Tibial nerve (tissue), 4 donors: Measurements from ENCODE around the gene LPAR2. TPM values are rescaled to one million over a fixed set of nuclear protein-coding genes. Genes with fewer than 3 reads are reported as not detected.

Experiments used
- DNase-seq, 2 donors: peaks; one replicate each; pipeline ENCODE4 v3.0.0-alpha.2; 2019; ENCODE audit warnings: low spot score in 2 of 2
- H3K27ac ChIP-seq, 4 donors: fragments of 200-600 bp; sonication (generic) in 3 of 4; one replicate each; pipeline ENCODE4 v1.5.1; 2017 to 2019; ENCODE audit warnings: mild to moderate bottlenecking in 1 of 4
- H3K27me3 ChIP-seq, 2 donors: fragments of 200-600 bp; sonication (generic) in 1 of 2; one replicate each; pipeline versions ENCODE4 v1.5.1 to v1.6.0; 2017 to 2019
- H3K36me3 ChIP-seq, 3 donors: fragments of 200-600 bp; sonication (generic); one replicate each; pipeline ENCODE4 v1.5.1; 2018 to 2019
- H3K4me1 ChIP-seq, 4 donors: fragments of 200-600 bp; sonication (generic) in 3 of 4; one replicate each; pipeline ENCODE4 v1.5.1; 2017 to 2019
- H3K4me3 ChIP-seq, 4 donors: fragments of 200-600 bp; sonication (generic) in 3 of 4; one replicate each; pipeline ENCODE4 v1.5.1; 2017 to 2019; ENCODE audit warnings: mild to moderate bottlenecking in 1 of 4, moderate library complexity in 1 of 4
- H3K9me3 ChIP-seq, 4 donors: fragments of 200-600 bp; sonication (generic) in 3 of 4; one replicate each; pipeline ENCODE4 v1.5.1; 2017 to 2019
- CTCF ChIP-seq, 5 experiments: fragments of 200-600 bp in 3 of 5; fragments of 450-650 bp in 2 of 5; sonication (generic) in 3 of 5; IDR thresholded peaks; one replicate each; pipeline ENCODE4 v1.5.1; 2016 to 2019; ENCODE audit warnings: antibody characterized with exemption in 5 of 5, mild to moderate bottlenecking in 3 of 5, moderate library complexity in 2 of 5
- EP300 ChIP-seq, 2 donors: sonication (generic); formaldehyde crosslinking; IDR thresholded peaks; one replicate each; pipeline ENCODE4 v1.6.1; 2017; ENCODE audit warnings: antibody characterized with exemption in 2 of 2, mild to moderate bottlenecking in 1 of 2
- POLR2A ChIP-seq, 2 donors: fragments of 450-650 bp; IDR thresholded peaks; one replicate each; pipeline ENCODE4 v1.6.1; 2017; ENCODE audit warnings: antibody characterized with exemption in 2 of 2, mild to moderate bottlenecking in 2 of 2, moderate library complexity in 2 of 2
- WGBS, 2 donors: methylation state at CpG; one replicate each; pipeline ENCODE4 v1.1.5; 2018; 5-methylcytosine and 5-hydroxymethylcytosine counted together
- total RNA-seq, 4 donors: library from RNA; depleted of rRNA; stranded (reverse); fragments of >200 nt; gene quantifications; one replicate each; pipeline ENCODE4 v1.1.0, GENCODE V29; 2016

Gene LPAR2
- total RNA-seq, 4 donors from 2014 or later: 0.39 to 3.0 (median 1.8) TPM

- Histone ChIP-seq H3K36me3 (peaks cover 0 to 43% (median 18%) of the 10 kb centered on the region in 3 donors), H3K4me3 (no peak overlapping the region), H3K4me1 (peaks cover 0 to 33% (median 19%) of the 10 kb centered on the region in 4 donors), H3K9me3 (no peaks in the 10 kb centered on the region), H3K27ac (peak overlapping the region in 1 of 4 donors; percentile 11), H3K27me3 (no peaks in the 10 kb centered on the region)
- DNase-seq: no peak
- TF ChIP-seq CTCF (IDR thresholded peaks at IDR 0.05): no peak
- TF ChIP-seq POLR2A (IDR thresholded peaks at IDR 0.05): no peak
- TF ChIP-seq EP300 (IDR thresholded peaks at IDR 0.05): no peak
- WGBS, 2 donors: 64 to 71% methylated on average over 18 of the region's 18 CpGs
Measured at GRCh38 chr19:19661675-19662251, 33.7 kb upstream of the LPAR2 start.

- Histone ChIP-seq H3K4me3 (no peak overlapping the region), H3K4me1 (peaks cover 0 to 33% (median 19%) of the 10 kb centered on the region in 4 donors), H3K27me3 (no peaks in the 10 kb centered on the region), H3K27ac (peak overlapping the region in 1 of 4 donors; percentile 11), H3K36me3 (peaks cover 0 to 48% (median 23%) of the 10 kb centered on the region in 3 donors), H3K9me3 (no peaks in the 10 kb centered on the region)
- no peak for TF ChIP-seq POLR2A (IDR thresholded peaks at IDR 0.05)
- no peak for TF ChIP-seq EP300 (IDR thresholded peaks at IDR 0.05)
- TF ChIP-seq CTCF (IDR thresholded peaks at IDR 0.05): no peak
- 81 to 84% methylated on average over 10 of the region's 10 CpGs for WGBS, 2 donors
- DNase-seq: no peak
Measured at GRCh38 chr19:19661141-19661674, 33.2 kb upstream of the LPAR2 start.

- WGBS, 2 donors: 78 to 83% methylated on average over 14 to 17 of the region's 17 CpGs
- Histone ChIP-seq H3K4me1 (peaks cover 0 to 33% (median 19%) of the 10 kb centered on the region in 4 donors), H3K36me3 (peaks cover 0 to 63% (median 38%) of the 10 kb centered on the region in 3 donors), H3K27me3 (no peaks in the 10 kb centered on the region), H3K4me3 (no peak overlapping the region), H3K27ac (no peak overlapping the region), H3K9me3 (no peaks in the 10 kb centered on the region)
- TF ChIP-seq CTCF (IDR thresholded peaks at IDR 0.05) (no peak), EP300 (IDR thresholded peaks at IDR 0.05) (no peak), POLR2A (IDR thresholded peaks at IDR 0.05) (no peak)
- no peak for DNase-seq
Measured at GRCh38 chr19:19659646-19660245, 31.7 kb upstream of the LPAR2 start.

GRCh38 chr19:19657397-19657783, 29.4 kb upstream of the LPAR2 start:
- 51 to 76% methylated on average over 7 to 10 of the region's 10 CpGs for WGBS, 2 donors
- no peaks in the 10 kb centered on the region for H3K9me3 ChIP-seq
- peaks cover 6 to 86% (median 61%) of the 10 kb centered on the region in 3 donors for H3K36me3 ChIP-seq
- no peak for DNase-seq
- H3K4me1 ChIP-seq: peaks cover 0 to 36% (median 13%) of the 10 kb centered on the region in 4 donors
- H3K27me3 ChIP-seq: no peaks in the 10 kb centered on the region
- TF ChIP-seq POLR2A (IDR thresholded peaks at IDR 0.05) (no peak), CTCF (IDR thresholded peaks at IDR 0.05) (no peak)
- H3K4me3 ChIP-seq: no peak overlapping the region
- H3K27ac ChIP-seq: no peak overlapping the region
